ENCODE results near the gene CPNE5.

CPNE5 gene

DNA sequence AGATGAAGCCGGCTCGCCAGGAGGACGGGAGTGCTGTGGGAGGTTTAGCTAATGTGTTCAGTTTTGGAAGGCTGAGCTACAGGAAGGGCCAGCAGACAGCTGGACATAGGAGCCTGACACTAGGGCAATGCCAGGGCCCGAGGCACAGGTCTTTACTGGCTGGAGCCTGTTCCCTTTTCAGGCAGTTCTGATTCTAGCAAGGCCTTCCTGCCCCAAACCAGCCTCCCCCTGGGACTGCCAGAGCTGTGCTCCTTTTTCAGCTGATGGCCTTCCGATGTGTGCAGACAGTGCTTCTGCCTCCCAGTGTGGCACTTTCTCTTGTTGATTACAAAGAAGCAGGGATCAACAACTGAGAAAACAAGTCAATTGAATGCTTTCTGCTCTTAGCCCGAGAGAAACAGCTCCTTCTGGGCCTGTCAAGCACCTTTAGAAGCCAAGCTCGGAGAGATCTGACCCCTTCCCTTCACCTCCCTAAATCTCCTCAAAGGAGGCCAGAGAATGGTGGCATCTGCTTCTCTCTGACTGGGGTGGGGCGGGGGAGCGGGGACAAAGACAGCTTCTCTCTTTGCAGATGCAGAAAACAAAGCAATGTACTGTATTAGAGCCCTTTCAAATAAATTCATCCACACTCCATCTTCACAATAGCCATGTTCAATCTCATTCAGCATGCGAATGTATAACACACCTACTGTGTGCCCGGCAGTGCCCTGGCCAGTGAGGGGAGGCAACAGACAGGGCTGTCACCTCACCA is 78.4 kb downstream of the CPNE5 start:
- DNase-seq (ENCODE audit: low spot score): no peak

GRCh38 chr6:36759148-36759759 is 80.0 kb downstream of the CPNE5 start:
- DNase-seq (ENCODE audit: low spot score): peak; percentile 80

GRCh38 chr6:36758516-36759147 is 80.6 kb downstream of the CPNE5 start:
- DNase-seq (ENCODE audit: low spot score): no peak

- DNase-seq (ENCODE audit: low spot score): no peak
Measured at GRCh38 chr6:36757943-36758508, 81.2 kb downstream of the CPNE5 start.

GRCh38 chr6:36757206-36757605 is 82.0 kb downstream of the CPNE5 start:
- peak; percentile 13 for DNase-seq (ENCODE audit: low spot score)

GRCh38 chr6:36756786-36757185 is 82.5 kb downstream of the CPNE5 start:
- DNase-seq (ENCODE audit: low spot score): no peak

GRCh38 chr6:36755435-36756348 is 83.6 kb downstream of the CPNE5 start:
- peak; percentile 97 for DNase-seq (ENCODE audit: low spot score)

DNA sequence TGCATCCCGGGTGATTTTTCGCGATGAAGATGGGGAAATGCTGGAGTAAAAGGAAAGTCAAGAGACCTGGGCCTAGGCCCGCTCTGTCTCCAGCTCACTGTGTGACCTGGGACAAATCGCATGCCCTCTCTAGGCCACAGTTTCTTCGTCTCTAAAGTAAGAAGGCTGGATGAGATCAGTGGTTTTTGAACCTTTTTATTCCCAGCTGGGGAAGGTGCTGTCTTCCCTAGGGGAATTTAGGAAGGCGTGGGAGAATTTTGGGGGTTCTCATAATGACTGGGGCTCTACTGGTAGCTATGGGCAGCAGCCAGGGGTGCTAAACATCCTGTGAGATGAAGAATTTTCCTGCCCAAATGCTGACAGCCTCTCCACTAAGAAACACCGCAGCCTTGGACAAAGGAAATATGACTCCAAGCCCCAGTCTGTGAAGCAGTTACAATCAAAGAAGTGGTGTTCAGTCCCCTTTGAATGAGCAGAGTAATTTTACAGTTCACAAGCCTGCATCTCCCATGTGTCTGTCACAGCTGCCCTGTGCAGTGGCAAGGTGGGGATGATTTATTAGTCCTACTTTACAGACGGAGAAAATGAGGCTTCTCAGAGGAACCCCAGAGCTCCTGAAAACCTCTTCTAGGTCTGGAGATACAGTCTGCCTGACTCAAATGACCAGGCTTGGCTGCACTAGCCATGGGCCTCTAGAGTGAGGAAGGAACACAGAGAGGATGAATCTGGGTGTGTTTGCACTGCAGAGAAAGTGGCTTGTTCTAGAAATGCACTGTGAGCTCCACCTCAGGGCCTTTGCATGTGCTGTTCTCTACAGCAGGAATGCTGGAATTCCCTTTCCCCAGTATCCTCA is 84.4 kb downstream of the CPNE5 start:
- DNase-seq (ENCODE audit: low spot score): no peak

GRCh38 chr6:36753671-36754405 is 85.4 kb downstream of the CPNE5 start:
- DNase-seq (ENCODE audit: low spot score): peak; percentile 14

DNA sequence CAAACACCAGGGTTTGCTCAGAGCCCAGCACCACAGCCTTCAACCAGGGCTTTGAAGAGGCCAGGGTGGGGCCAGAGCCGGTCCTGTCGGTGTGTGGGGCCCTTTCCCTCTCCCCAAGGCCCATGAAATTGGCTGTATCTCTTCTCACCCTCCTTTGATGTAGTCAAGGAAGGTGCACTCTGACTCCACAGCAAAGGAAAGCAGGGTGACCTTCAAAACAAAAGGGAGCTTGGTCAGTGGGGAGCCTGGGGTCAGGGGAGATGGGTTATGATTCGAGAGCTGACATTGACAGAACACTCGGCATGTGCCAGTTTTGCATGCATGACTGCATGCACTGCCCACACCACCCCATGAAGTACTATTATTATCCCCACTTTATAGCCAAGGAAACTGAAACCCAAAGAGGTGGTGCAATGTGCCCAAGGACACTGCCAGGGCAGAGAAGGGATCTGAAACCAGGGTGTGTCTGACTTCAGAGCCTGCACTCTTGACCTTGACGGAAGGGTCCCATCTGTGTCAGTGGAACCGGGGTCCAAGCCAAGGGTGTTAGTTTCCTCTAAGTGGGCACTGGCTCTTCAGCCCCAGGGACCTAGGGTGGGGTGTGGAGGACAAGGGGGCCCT is 86.2 kb downstream of the CPNE5 start:
- peak; percentile 13 for DNase-seq (ENCODE audit: low spot score)

DNA sequence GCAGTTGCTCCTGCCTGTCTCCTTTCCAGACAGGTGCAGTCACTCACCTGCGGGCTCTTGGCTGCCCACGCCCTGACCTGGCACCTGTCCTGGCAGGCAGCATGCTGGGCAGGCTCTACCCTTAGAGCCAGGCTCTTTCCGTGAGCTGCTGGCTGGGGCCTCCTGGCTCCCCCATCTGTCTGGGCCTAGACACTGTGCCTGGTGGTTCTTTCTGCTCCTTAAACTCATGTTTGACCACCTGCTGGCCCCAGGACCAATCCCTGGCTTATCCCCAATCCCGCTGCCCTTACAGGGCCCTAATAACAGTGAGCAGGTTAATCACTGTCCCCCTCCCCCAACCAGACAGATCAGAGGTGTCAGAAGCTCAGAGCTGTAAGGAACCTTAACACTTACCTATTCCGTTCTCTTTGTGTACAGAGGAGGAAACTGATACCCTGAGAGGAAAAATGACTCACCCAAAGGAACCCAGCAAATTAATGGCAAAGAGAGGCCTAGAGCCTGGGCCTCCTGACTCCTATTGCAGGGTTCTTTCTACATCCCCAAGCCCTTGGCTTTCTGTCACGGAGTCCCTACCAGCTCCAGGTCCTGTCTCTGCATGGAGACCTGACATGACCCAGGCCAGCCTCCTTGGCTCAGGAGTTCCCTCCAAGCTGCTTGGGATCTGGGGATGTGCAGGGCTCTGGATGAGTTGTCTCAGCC is 86.9 kb downstream of the CPNE5 start:
- DNase-seq (ENCODE audit: low spot score): peak; percentile 33

DNA sequence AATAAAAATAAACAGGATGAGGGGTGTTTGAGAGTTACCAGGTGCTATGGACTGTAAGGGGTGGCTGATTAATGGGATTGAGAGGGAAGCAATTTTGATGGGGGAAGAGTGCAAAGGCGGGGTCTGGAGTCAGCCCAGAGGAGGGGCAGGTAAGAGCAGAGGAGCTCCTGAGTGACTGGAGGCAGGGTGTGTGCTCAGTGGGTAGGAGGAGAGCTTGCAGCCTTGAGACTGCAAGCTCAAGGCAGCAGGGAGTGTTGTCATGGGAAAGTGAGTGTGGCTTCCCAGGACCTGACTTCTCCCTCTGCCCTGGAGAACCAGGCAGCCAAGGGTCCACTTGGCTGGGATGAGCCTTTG is 87.4 kb downstream of the CPNE5 start:
- no peak for DNase-seq (ENCODE audit: low spot score)

GRCh38 chr6:36751091-36751490 is 88.2 kb downstream of the CPNE5 start:
- DNase-seq (ENCODE audit: low spot score): no peak

DNA sequence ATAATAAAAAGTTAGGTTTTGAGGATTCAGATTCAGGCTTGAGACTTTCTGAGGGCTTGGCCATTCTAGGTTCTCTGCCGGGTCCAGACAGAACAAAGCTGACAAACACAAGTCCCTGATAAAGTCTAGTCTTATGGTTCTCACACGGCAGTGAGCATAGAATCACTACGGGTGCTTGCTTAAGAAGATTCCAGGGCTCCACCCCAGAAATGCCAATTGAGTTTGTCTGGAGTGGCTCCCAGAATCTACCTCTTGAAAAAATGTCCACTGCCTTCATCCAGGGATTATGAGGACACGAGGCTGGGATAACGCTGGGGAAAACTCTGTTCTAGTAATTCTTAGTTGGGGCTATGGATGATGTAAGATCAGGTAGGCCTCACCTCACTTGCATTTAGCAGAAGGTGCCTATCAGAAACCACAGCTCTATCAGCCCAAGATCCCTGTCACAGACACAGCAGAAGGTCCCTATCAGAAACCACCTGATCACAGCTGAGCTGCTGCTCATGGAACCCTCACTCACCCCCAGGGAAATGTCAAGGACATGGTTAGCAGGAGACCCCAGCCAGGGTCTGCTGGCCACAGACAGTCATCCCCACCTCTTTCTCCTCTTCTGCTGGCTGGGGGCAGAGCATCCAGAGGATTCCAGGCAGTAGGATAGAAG is 89.3 kb downstream of the CPNE5 start:
- no peak for DNase-seq (ENCODE audit: low spot score)

DNA sequence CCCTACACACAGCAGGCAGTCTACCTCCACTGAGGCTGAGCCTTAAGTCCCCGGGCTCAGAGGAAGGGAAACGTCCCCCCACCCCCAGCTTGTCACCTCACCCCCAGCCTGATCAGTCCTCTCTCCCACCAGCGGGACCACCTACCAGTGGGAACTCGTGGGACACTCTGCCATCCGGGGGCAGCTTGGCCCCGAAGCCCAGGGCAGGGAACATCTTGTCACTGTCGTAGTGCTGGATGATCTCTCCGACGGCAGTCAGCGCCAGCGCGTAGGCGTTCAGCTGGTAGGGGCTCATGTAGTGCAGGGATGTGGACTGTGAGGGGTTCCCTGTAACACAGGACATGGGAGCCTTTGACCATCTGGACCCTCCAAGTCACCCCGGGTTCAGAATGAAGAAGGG is 93.0 kb downstream of the CPNE5 start:
- DNase-seq (ENCODE audit: low spot score): no peak

- DNase-seq (ENCODE audit: low spot score): no peak
Measured at GRCh38 chr6:36745836-36746235, 93.4 kb downstream of the CPNE5 start.

DNA sequence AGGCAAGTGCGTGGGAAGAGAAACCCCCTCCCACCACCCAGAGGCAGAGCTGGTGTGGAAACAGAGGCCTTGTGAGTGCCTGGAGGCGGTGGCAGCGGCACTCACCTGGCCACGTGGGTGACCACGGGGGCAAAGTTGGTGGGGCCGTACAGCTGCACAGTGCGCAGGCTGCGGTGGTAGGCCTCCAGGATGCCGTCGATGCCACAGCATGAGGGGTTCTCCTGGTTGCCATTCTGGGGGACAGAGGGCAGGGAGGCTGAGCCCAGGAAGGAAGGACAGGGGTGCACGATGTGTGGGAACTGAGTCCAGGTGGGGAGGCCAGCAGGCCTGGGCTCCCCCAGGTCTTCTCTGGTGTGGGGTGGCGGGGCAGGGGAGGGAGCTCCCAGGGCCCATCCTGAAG is 94.0 kb downstream of the CPNE5 start:
- DNase-seq (ENCODE audit: low spot score): no peak

DNA sequence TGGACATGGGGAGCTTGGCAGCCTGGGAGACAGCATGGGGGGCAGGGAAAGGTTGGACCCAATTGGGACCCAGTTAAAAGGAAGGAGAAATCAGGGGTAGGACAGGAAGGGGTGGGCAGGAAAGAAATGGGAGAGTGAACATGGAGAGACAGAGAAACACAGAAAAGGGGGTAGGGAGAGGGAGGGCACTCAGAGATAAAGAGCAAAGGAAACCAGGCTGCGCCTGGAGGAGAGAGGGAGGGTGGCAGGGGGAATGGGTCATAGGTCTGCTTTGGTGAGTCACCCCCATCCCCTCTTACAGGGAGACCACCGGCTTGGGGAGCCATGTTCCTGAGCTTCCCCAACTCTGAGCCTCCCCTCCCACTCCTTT is 95.0 kb downstream of the CPNE5 start:
- no peak for DNase-seq (ENCODE audit: low spot score)
